Measurements from ENCODE around the gene ABCA1.

Gene ABCA1

DNA sequence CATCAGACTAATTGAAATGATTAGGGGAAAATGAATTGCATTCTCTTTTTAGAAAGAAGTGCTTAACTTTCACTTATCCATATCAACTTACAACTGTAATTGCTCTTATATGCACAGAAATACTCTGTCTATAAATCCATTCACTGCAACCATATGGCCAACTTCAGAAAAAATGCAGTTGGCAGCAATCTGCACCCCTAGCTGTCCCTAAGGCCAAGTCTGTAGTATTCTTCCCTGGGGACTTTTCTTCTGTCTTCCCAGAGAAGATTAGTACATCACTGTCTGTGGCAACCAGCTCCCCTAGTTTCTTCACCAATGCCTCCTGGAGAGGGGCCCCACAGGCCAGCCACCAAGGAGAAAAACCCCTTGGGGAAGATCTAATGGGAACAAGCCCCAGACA, 45.4 kb downstream of the ABCA1 start:
- TF ChIP-seq, protein P1, sequence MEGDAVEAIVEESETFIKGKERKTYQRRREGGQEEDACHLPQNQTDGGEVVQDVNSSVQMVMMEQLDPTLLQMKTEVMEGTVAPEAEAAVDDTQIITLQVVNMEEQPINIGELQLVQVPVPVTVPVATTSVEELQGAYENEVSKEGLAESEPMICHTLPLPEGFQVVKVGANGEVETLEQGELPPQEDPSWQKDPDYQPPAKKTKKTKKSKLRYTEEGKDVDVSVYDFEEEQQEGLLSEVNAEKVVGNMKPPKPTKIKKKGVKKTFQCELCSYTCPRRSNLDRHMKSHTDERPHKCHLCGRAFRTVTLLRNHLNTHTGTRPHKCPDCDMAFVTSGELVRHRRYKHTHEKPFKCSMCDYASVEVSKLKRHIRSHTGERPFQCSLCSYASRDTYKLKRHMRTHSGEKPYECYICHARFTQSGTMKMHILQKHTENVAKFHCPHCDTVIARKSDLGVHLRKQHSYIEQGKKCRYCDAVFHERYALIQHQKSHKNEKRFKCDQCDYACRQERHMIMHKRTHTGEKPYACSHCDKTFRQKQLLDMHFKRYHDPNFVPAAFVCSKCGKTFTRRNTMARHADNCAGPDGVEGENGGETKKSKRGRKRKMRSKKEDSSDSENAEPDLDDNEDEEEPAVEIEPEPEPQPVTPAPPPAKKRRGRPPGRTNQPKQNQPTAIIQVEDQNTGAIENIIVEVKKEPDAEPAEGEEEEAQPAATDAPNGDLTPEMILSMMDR (IDR thresholded peaks at IDR 0.05; ENCODE audit: control extremely low read depth, extremely low read depth, low read depth, missing control alignments) = no peak
- no peak for DNase-seq (ENCODE audit: extremely low spot score)
- ChIA-PET POLR2A (no interaction called here), CTCF (interaction anchor here (0.8 to 1.0 kb wide), 2 partner anchors 11 to 45 kb away, joined by 3 read pairs; no protein-coding TSS in a partner anchor)

DNA sequence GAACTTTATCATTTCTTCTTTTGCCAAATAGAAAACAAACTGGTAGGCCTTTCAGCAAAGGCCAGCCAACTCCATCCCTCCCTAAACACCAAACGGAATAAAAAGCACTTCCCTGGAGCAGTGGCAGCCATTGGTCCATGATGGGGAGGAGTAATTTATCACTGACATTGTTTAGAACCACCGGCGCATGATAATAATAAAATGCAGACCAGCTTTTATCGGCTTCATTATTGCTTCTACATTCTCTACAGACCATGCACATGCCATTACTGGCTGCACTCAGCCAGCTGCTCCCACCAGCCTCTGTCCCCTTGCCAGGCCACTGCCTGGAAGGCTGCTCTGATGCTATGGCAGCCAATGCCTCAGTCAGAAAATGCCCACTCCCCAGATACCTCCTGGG, 45.9 kb downstream of the ABCA1 start:
- DNase-seq (ENCODE audit: extremely low spot score) = no peak
- TF ChIP-seq, protein P1 (IDR thresholded peaks at IDR 0.05; ENCODE audit: control extremely low read depth, extremely low read depth, low read depth, missing control alignments) = no peak
- POLR2A ChIA-PET = no interaction called here
- CTCF ChIA-PET = interaction anchor here (1.0 kb wide), 1 partner anchor 45 kb away, joined by 3 read pairs; no protein-coding TSS in a partner anchor

DNA sequence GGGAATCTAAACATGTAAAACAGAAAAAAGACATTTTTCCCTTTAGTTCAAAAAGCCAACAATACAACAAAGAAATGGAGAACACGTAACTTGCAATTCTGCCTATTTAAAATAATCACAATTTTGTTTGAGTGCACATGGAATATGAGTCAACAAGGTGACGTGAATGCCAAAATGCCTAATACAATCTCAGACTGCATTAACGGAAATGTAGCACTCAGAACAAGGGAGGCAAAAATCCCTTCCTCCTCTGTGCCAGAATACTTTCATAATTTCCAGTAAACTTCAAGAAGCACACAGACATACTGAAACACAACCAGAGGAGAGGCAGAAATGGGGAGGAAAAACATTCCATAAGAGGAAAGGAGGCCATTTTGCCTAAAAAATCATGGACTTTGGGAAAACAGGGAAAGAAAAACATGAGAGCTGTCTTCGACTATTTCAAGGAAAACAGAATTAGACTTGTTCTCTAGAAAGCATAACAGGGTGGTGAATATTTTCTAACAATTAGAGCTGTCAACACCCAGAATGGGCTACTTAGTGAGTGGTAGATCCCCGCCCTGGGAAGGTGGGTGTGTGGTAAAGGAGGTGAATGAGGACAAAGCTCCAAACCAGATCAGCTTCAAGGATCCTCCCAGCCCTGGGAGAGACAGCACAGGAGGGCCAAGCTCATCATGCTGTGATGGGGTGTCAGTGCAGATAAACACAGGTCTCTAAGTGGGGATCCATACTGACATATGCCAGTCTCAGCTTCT, 48.2 kb downstream of the ABCA1 start:
- ChIA-PET CTCF (interaction anchor here (2.8 kb wide), 1 partner anchor 17 kb away, joined by 12 read pairs; no protein-coding TSS in a partner anchor), POLR2A (no interaction called here)
- TF ChIP-seq, protein P1 (IDR thresholded peaks at IDR 0.05; ENCODE audit: control extremely low read depth, extremely low read depth, low read depth, missing control alignments) = no peak
- DNase-seq (ENCODE audit: extremely low spot score) = no peak

DNA sequence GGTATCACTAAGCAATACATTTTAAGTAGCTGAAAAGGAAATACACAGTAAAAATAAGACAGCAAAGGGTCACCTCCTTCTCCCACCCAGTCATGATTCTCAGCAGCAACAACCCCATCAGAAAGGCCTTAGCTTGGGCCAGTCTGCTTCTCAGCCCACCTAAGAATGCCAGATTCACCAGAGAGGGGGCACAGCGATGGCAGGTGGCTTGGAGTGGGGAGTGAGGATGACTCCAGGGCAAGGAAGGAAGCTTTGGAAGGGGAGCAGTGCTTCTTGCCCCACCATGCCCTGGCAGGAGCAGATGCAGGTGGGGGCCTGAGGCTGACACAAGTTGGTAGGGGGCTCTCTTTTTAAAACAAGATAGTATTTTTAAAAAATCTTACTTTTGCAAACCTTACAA, 51.4 kb downstream of the ABCA1 start:
- CTCF ChIA-PET = interaction anchor here (0.9 to 1.6 kb wide), 2 partner anchors 13 kb away, joined by 4 read pairs; no protein-coding TSS in a partner anchor

DNA sequence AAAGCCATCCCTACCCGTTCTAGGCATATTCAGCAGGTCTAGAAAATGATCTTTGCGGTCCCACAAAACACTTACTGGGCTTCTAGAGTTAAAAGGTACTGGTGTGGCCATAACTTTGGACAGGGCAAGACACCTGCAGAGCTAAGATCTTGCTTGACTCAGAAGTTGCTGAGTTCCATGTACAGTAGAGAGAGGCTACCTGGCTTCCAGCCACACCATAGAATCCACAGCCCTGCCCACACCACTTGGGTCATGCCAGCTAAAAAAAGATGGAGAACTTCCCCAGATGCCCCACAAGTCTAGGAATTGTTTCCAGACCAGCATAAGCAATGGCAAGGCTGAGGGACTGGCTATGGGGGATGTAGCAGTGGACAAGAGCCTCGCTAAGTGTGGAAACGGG, 52.1 kb downstream of the ABCA1 start:
- ChIA-PET POLR2A (no interaction called here), CTCF (interaction anchor here (1.6 to 1.8 kb wide), 2 partner anchors 12 to 13 kb away, joined by 4 to 12 read pairs; no protein-coding TSS in a partner anchor)
- TF ChIP-seq, protein P1 (IDR thresholded peaks at IDR 0.05; ENCODE audit: control extremely low read depth, extremely low read depth, low read depth, missing control alignments) = no peak
- no peak for DNase-seq (ENCODE audit: extremely low spot score)

More for the DNA sequence above, 51.4 kb downstream of the ABCA1 start:
- TF ChIP-seq, protein P1 (IDR thresholded peaks at IDR 0.05; ENCODE audit: control extremely low read depth, extremely low read depth, low read depth, missing control alignments) = no peak
- DNase-seq (ENCODE audit: extremely low spot score) = no peak
- POLR2A ChIA-PET = no interaction called here

DNA sequence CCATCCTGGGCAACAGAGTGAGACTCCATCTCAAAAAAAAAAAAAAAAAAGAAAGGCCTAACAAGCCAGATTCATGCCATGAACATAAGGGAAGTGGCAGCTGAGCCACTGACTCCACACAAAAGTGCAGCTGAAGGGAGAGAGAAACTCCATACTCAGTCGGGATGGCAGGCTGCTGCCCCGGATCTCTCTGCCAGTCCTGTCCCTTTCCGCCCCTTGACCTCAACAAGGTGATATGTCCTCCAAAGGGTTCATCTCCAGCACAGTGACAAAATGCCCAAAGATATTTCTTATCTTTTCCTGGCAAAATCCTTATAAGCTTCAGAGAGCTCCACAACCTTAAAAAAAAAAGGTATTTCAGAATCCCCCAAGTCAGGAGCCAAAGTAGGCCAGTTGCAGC, 52.6 kb downstream of the ABCA1 start:
- POLR2A ChIA-PET = no interaction called here

More for the DNA sequence above, 52.6 kb downstream of the ABCA1 start:
- CTCF ChIA-PET = interaction anchor here (1.8 kb wide), 1 partner anchor 12 kb away, joined by 12 read pairs; no protein-coding TSS in a partner anchor
- no peak for DNase-seq (ENCODE audit: extremely low spot score)
- TF ChIP-seq, protein P1 (IDR thresholded peaks at IDR 0.05; ENCODE audit: control extremely low read depth, extremely low read depth, low read depth, missing control alignments) = no peak
